Right cardiac atrium (tissue), 5 donors: ENCODE data around the gene BTBD8. TPM values are rescaled to one million over a fixed set of nuclear protein-coding genes. Genes with fewer than 3 reads are reported as not detected.
"Not testable (repeated sequence)": the region's sequence is repeated elsewhere in the genome, so short reads cannot be mapped to it uniquely, and the experiment has no call there.

Experiments
- ATAC-seq, 2 donors: fragments of 200-7000 bp; cut with Tn5 transposase; one replicate each; pipeline versions ENCODE4 v1.8.0 to v1.9.1; 2020; ENCODE audit warnings: moderate library complexity in 2 of 2, mild to moderate bottlenecking in 1 of 2
- DNase-seq, 3 donors: peaks; one replicate each; pipeline ENCODE4 v3.0.0-alpha.2; 2020
- H3K27ac ChIP-seq: one replicate; pipeline ENCODE4 v1.5.1; 2013; ENCODE audit warnings: mild to moderate bottlenecking, low read length, control low read depth, moderate library complexity
- H3K27me3 ChIP-seq: one replicate; pipeline ENCODE4 v1.6.1; 2013; ENCODE audit not compliant: control insufficient read depth, insufficient read depth
- H3K4me1 ChIP-seq: one replicate; pipeline ENCODE4 v1.6.1; 2013; ENCODE audit warnings: low read length; ENCODE audit not compliant: control insufficient read depth, insufficient read depth
- H3K4me3 ChIP-seq: one replicate; pipeline ENCODE4 v1.5.1; 2013; ENCODE audit warnings: low read length, control low read depth
- H3K9me3 ChIP-seq: one replicate; pipeline ENCODE4 v1.6.1; 2013; ENCODE audit warnings: low read length; ENCODE audit not compliant: control insufficient read depth
- WGBS: extraction: QIAGEN DNeasy Blood & Tissue Kit; methylation state at CpG from one replicate; pipeline ENCODE4 v1.1.7; 2013; 5-methylcytosine and 5-hydroxymethylcytosine counted together
- intact Hi-C, 4 donors: fragments of 100-400 bp; cut with DNase I; formaldehyde crosslinking; loops; one replicate each; pipeline versions ENCODE4 v1.11.0 to v1.14.0; 2022 to 2023
- polyA plus RNA-seq: library from polyadenylated mRNA; stranded (reverse); fragments of 200-250 nt; gene quantifications from one replicate; pipeline ENCODE4 v1.2.3, GENCODE V29; 2013
- total RNA-seq, 4 donors: library from RNA; stranded (reverse); fragmentation: NEBNext Ultra II Directional; extraction: Animal tissue kit (Norgen Biotek cat#: 25700); gene quantifications; one replicate each; pipeline ENCODE4 v1.2.1, GENCODE V29; 2021
- donor health status: healthy with polysubstance abuse.
- donor health status: DM: no; HTN: yes; CAD: no.
- donor health status: DM: no; HTN: no; CAD: no.
- donor health status: DM: no; HTN: yes; CAD: no; lungs with severe emphysema.
- donor health status: DM: yes; HTN: yes; CAD: no.

BTBD8 gene
- total and polyA plus RNA-seq, 5 donors: 1.5 to 6.2 (median 4.4) TPM

DNA sequence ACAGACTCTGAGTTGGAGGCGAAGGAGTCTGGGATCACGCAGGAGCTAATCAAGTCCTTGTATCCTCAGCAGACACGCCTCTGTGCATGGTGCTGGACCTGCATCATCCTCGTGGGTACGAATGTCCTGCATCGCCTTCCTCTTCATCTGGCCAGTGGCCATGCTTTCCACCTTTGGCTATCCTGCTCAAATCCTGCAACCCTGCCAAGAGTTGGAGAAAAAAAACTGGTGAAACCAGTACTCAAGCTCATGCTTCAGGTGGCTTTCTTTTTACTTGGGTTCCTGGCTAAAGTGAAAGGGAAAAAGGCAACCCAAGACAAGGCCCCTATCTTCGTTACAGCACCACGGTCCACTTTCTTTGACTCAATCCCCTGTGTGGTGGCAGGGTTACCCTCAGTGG lies 13.8 kb upstream of the BTBD8 start:
- 84% methylated on average over 8 of the region's 8 CpGs for WGBS
- ATAC-seq (no peak), DNase-seq (no peak)
- Histone ChIP-seq H3K27ac (no peak overlapping the region), H3K27me3 (no peaks in the 10 kb centered on the region), H3K4me1 (no peaks in the 10 kb centered on the region), H3K9me3 (no peaks in the 10 kb centered on the region), H3K4me3 (no peak overlapping the region)
- intact Hi-C loops: no loop called here

DNA sequence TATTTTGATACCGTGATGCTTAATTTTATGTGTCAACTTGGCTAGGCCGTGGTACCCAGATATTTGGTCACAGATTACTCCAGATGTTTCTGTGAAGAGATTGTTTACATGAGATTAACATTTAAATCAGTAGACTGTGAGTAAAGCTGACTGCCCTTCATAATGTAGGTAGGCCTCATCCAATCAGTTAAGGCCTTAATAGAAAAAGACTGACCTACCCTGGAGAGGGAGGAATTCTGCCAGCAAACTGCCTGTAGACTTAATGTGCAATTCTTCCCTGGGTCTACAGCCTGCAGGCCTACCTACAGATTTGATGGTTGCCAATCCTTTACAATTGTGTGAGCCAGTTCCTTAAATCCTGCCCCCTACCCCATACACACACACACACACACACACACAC lies 9.3 kb upstream of the BTBD8 start:
- Histone ChIP-seq H3K27me3 (no peaks in the 10 kb centered on the region), H3K27ac (no peak overlapping the region), H3K9me3 (no peaks in the 10 kb centered on the region), H3K4me1 (no peaks in the 10 kb centered on the region), H3K4me3 (no peak overlapping the region)
- 55% methylated on average over 2 of the region's 2 CpGs for WGBS
- DNase-seq (no peak), ATAC-seq (no peak)
- intact Hi-C loops: no loop called here

DNA sequence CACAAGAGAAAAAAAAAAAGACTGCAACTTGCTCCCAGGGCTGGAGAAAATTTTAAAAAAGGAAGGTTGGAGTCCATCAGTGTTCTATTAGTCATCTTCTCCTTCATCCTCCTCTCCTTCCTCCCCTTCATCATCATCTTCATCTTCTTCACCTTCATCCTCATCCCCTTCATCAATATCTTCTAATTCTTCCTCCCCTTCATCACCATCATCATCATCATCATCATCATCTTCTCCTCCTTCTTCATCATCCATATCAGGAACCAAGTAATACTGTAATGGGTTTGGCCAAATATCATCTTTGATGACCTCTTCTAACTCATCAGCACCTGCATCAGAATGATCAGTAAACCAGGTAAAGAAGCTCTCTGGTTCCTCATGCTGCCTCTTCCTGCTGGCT lies 5.7 kb upstream of the BTBD8 start:
- ATAC-seq, H3K9me3 ChIP-seq, H3K27ac ChIP-seq, DNase-seq, H3K4me1 ChIP-seq, intact Hi-C loops, H3K4me3 ChIP-seq, H3K27me3 ChIP-seq: not testable (repeated sequence)

DNA sequence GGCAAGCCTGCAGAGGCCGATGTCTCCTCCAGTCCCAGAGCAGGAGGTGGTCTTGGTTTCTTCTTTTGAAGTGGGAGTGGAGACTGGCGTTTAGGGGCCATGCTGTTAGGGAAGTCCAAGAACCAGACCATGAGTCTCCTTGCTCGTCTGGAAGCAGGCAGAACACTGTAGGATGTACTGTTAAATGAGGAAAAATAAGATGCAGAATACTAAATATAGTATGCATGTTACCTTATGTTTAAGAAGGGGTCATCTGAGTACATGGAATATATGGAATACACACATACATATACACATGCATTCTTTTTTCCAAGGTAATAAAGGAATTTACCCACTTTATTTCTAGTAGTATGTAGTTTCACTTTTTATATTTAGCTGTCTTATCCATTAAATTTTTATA lies 4.8 kb upstream of the BTBD8 start, which contains the start of gene SETSIP:
TSS of gene SETSIP (minus strand) at position 101 of the 400 bp plus-strand sequence. CDS start at position 101, 0 bp downstream.
- ATAC-seq (no peak), DNase-seq (no peak)

GRCh38 chr1:92076363-92076762 lies 3.8 kb upstream of the BTBD8 start:
- H3K9me3 ChIP-seq: no peaks in the 10 kb centered on the region
- ATAC-seq (no peak), DNase-seq (no peak)
- no peaks in the 10 kb centered on the region for H3K4me1 ChIP-seq
- WGBS: 92% methylated on average over 5 of the region's 5 CpGs
- intact Hi-C loops: no loop called here
- no peak overlapping the region for H3K4me3 ChIP-seq
- H3K27ac ChIP-seq: no peak overlapping the region
- no peaks in the 10 kb centered on the region for H3K27me3 ChIP-seq

More for the DNA sequence above, 4.8 kb upstream of the BTBD8 start, which contains the start of gene SETSIP:
- intact Hi-C loops: no loop called here
- Histone ChIP-seq H3K27me3 (no peaks in the 10 kb centered on the region), H3K9me3 (no peaks in the 10 kb centered on the region), H3K27ac (no peak within 1 kb of the TSS), H3K4me1 (no peaks in the 10 kb centered on the region), H3K4me3 (no peak within 1 kb of the TSS)
- WGBS: 75% methylated on average over 3 of the region's 3 CpGs

DNA sequence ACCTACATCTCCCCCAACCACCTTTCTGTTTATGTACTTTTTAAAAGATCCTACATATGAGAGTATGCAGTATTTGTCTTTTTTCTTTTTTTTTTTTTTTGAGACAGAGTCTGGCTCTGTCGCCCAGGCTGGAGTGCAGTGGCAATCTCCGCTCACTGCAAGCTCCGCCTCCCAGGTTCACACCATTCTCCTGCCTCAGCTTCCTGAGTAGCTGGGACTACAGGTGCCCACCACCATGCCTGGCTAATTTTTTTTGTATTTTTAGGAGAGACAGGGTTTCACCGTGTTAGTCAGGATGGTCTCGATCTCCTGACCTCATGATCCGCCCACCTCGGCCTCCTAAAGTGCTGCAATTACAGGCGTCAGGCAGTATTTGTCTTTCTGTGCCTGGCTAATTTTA lies 2.1 kb upstream of the BTBD8 start:
- H3K4me1 ChIP-seq, DNase-seq, H3K9me3 ChIP-seq, ATAC-seq, H3K27ac ChIP-seq, H3K27me3 ChIP-seq, H3K4me3 ChIP-seq, intact Hi-C loops: not testable (repeated sequence)
- WGBS: 90% methylated on average over 8 of the region's 8 CpGs

DNA sequence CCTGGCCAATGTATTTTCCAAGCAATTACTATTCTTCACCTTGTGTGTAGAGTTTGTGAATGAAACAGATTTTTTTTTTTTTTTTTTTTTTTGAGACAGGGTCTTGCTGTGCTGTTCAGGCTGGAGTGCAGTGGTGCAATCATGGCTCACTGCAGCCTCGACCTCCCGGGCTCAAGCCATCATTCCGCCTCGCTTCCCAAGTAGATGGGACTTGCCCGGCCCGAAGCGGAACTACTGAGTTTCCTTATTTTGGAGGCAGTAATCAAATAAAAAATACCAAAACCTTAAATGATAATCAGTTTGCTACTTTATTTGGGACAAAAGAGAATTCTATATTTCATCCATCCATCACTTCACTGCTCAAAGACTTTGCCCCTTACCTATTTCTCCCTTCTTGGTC lies 704 bp upstream of the BTBD8 start:
- H3K4me1 ChIP-seq: no peaks in the 10 kb centered on the region
- no peak overlapping the region for H3K27ac ChIP-seq
- H3K4me3 ChIP-seq: peak overlapping the region; percentile 81
- DNase-seq: no peak
- WGBS: 94% methylated on average over 7 of the region's 7 CpGs
- intact Hi-C loops: no loop called here
- no peaks in the 10 kb centered on the region for H3K9me3 ChIP-seq
- H3K27me3 ChIP-seq: no peaks in the 10 kb centered on the region
- ATAC-seq: no peak

DNA sequence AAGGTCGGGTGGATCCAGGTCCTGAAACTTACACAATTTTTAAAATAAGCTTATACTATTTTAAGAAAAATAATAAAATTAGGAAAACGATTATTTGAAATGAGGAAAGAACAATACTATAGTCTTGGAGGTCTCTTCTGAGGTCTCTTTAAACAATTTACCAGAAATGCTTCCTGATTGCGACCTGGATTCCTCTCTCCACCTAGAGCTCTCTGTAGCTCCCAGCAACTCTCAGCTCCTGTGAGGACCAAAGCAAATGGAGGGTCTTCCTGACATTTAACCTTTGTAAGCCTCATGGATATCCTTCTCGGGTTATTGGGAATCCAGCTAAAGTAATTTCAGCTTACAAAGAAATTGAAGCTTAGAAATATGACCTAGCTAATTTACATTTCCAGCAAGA lies 886 bp downstream of the BTBD8 start:
- intact Hi-C loops: no loop called here
- Histone ChIP-seq H3K27ac (no peak overlapping the region), H3K9me3 (peaks cover 5% of the 10 kb centered on the region), H3K27me3 (no peaks in the 10 kb centered on the region), H3K4me1 (no peaks in the 10 kb centered on the region), H3K4me3 (peak overlapping the region; percentile 81)
- DNase-seq: no peak
- ATAC-seq: no peak
- WGBS: 31% methylated on average over 4 of the region's 4 CpGs

DNA sequence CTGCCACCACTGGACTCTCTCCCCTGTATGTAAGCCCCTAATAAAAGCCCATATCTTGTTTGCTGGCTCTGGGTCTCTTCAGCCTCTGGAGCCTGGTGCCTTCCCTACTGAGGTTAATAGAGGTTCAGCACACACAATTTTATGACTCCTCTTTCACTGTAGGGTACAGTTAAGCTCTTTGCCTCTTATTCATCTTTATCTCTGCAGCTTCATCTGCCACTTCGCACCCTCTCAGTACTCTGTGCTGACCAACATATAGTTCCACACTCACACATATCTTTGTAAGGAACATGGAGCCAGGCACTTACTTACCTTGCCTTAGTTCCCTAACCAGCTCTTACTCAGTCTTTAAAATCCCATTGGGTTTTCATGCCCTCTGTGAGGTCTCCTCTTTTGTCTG lies 4.5 kb downstream of the BTBD8 start:
- DNase-seq: no peak
- H3K4me3 ChIP-seq: no peak overlapping the region
- H3K27ac ChIP-seq: no peak overlapping the region
- peaks cover 5% of the 10 kb centered on the region for H3K9me3 ChIP-seq
- intact Hi-C loops: no loop called here
- no peaks in the 10 kb centered on the region for H3K4me1 ChIP-seq
- WGBS: 98% methylated on average over 1 of the region's 1 CpG
- ATAC-seq: no peak
- no peaks in the 10 kb centered on the region for H3K27me3 ChIP-seq

GRCh38 chr1:92085727-92086126 lies 5.6 kb downstream of the BTBD8 start:
- H3K27me3 ChIP-seq: no peaks in the 10 kb centered on the region
- intact Hi-C loops: no loop called here
- no peak overlapping the region for H3K4me3 ChIP-seq
- H3K4me1 ChIP-seq: no peaks in the 10 kb centered on the region
- no peak for ATAC-seq
- no peak overlapping the region for H3K27ac ChIP-seq
- 93% methylated on average over 4 of the region's 4 CpGs for WGBS
- DNase-seq: no peak
- peaks cover 5% of the 10 kb centered on the region for H3K9me3 ChIP-seq

DNA sequence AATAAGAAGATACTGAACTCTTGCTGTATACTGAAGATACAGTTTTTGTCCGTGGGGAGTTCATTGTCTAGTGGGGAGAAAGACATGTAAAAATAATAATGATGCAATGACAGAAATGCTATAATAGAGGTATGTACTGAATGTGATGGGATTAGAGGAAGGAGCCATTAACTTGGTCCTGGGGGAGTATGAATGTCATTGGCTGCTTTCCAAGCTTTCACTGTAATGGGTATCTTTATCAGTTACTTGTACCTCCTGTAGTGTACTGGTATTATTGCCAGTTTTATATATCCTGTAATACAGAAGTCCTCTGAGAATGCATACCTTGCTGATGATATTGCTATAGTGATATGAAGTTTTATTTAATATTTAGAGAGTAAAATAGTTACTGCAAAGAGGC lies 7.4 kb downstream of the BTBD8 start:
- no peak for DNase-seq

DNA sequence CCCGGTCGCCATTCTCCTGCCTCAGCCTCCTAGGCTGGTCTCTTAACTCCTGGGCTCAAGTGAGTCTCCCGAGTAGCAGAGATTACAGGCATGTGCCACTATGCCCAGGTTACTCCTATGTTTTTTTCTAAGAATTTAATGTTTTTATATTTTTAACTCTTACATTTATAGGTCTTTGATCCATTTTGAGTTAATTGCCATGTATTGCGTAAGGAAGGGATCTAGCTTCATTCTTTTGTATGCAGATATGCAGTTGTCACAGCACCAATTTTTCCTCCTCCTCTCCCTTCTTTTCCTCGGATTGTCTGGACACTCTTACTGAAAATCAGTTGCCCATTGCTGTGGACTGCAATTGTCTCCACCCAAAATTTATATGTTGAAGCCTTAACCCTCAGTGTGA lies 11.5 kb downstream of the BTBD8 start:
- no peak for DNase-seq
- intact Hi-C loops: no loop called here
- Histone ChIP-seq H3K4me1 (no peaks in the 10 kb centered on the region), H3K9me3 (no peaks in the 10 kb centered on the region), H3K4me3 (no peak overlapping the region), H3K27ac (no peak overlapping the region), H3K27me3 (no peaks in the 10 kb centered on the region)
- WGBS: 96% methylated on average over 5 of the region's 5 CpGs
- no peak for ATAC-seq

More for the DNA sequence above, 7.4 kb downstream of the BTBD8 start:
- 61% methylated on average over 1 of the region's 1 CpG for WGBS
- Histone ChIP-seq H3K4me1 (no peaks in the 10 kb centered on the region), H3K27me3 (no peaks in the 10 kb centered on the region), H3K4me3 (no peak overlapping the region), H3K27ac (no peak overlapping the region), H3K9me3 (peaks cover 5% of the 10 kb centered on the region)
- intact Hi-C loops: no loop called here
- no peak for ATAC-seq
